ENCODE data around the gene SHISA4.

DNA sequence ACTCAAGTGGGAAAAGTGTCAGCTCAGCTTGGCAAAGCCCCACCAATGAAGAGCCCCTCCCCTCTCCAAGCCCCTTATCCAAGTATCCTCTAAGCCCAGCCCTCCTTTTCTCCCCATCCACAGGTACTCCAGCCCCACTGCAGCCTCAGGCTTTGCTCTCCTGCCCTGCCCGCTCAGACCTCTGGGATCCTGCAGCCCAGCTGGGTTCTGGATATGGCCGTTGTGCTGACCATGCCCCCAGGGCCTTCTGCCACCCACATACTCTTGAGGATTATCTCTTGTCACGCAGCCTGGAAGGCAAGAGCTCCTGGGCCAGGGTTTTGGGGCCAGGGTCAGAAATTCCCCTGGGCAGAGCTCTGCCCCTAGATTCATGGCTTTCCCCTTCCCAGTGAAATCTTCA is 4.7 kb downstream of the SHISA4 start:
- TF ChIP-seq YY1 (IDR thresholded peaks at IDR 0.05; ENCODE audit: insufficient read depth, insufficient read length) (no peak), ZNF274 (IDR thresholded peaks at IDR 0.05; ENCODE audit: low read depth, low read length) (no peak)

Data from NT2/D1 (cell line).